HepG2 (cell line): ENCODE data around the gene AGAP1. TPM values are rescaled to one million over a fixed set of nuclear protein-coding genes. Genes with fewer than 3 reads are reported as not detected.

Experiments used
- ATAC-seq: fragments of 200-7000 bp; cut with Tn5 transposase; 3 replicates; pipeline ENCODE4 v1.9.1; 2020; ENCODE audit warnings: mild to moderate bottlenecking, moderate library complexity
- BruUV-seq: library from RNA; stranded (reverse); fragments of 400-500 nt; replicated peaks from 2 replicates; lab custom pipeline; 2021; lab: Mats Ljungman, UMichigan
- CTCF ChIA-PET: fragments of 300-600 bp; formaldehyde crosslinking; extraction: SDS; loops from one replicate; lab custom pipeline; 2021; ENCODE audit warnings: low total read pairs, inconsistent platforms, low intra/inter-chr PET ratio; lab: Yijun Ruan, JAX
- POLR2A ChIA-PET: fragments of 350-600 bp; sonication (Branson Sonifier 250); formaldehyde crosslinking; loops from one replicate; lab custom pipeline; 2020; ENCODE audit warnings: antibody characterized with exemption, inconsistent platforms; lab: Yijun Ruan, JAX
- DNase-seq: peaks from one replicate; pipeline ENCODE4 v3.0.0-alpha.2; 2015; ENCODE audit warnings: low spot score
- FAIRE-seq: peaks from 3 replicates; lab custom pipeline; 2011; peaks lifted over from hg19 to GRCh38; lab: Jason Lieb, UNC
- H2AFZ ChIP-seq: one replicate; pipeline ENCODE4 v1.6.1; 2011; ENCODE audit warnings: low read length, inconsistent platforms
- H3K27ac ChIP-seq: fragments of 300-600 bp; 3 replicates; pipeline ENCODE4 v1.8.0; 2011; ENCODE audit warnings: mixed run types, mild to moderate bottlenecking, mixed read lengths, low read length, inconsistent platforms; ENCODE audit not compliant: insufficient read depth; ENCODE audit errors: extremely low read length
- H3K27me3 ChIP-seq, 2 experiments: fragments of 200-600 bp in 1 of 2; 2 replicates in 1 of 2; 3 replicates in 1 of 2; pipeline versions ENCODE4 v1.6.0 to v1.8.0; 2011; ENCODE audit warnings: low read length in 2 of 2, mild to moderate bottlenecking in 2 of 2, moderate library complexity in 2 of 2, inconsistent platforms in 1 of 2; ENCODE audit not compliant: insufficient read depth in 2 of 2, control insufficient read depth in 1 of 2
- H3K36me3 ChIP-seq, 2 experiments: fragments of 200-600 bp in 1 of 2; replicated peaks in 1 of 2; 2 replicates in 1 of 2; 3 replicates in 1 of 2; pipeline versions ENCODE4 v1.5.1 to v1.8.0; 2011; ENCODE audit warnings: low read length in 2 of 2, inconsistent platforms in 1 of 2; ENCODE audit not compliant: insufficient read depth in 2 of 2, control insufficient read depth in 1 of 2
- H3K4me1 ChIP-seq: 2 replicates; pipeline ENCODE4 v1.5.1; 2012; ENCODE audit warnings: low read length, inconsistent platforms; ENCODE audit not compliant: insufficient read depth
- H3K4me2 ChIP-seq: 2 replicates; pipeline ENCODE4 v1.6.0; 2011; ENCODE audit warnings: low read depth, low read length, inconsistent platforms
- H3K4me3 ChIP-seq, 3 experiments: fragments of 200-600 bp in 1 of 3; sonication (generic), shearing (Covaris generic) in 1 of 3; replicated peaks in 1 of 3; 2 replicates each; pipeline ENCODE4 v1.5.1; 2011 to 2016; ENCODE audit warnings: low read length in 3 of 3, inconsistent platforms in 2 of 3, low read depth in 2 of 3, mild to moderate bottlenecking in 2 of 3, control low read depth in 1 of 3, mixed read lengths in 1 of 3; ENCODE audit not compliant: insufficient read depth in 1 of 3
- H3K79me2 ChIP-seq: one replicate; pipeline ENCODE4 v1.6.1; 2011; ENCODE audit warnings: low read length, inconsistent platforms; ENCODE audit not compliant: insufficient read depth
- H3K9ac ChIP-seq: 2 replicates; pipeline ENCODE4 v1.6.0; 2011; ENCODE audit warnings: mild to moderate bottlenecking, low read depth, low read length, inconsistent platforms; ENCODE audit not compliant: insufficient read depth
- H3K9me3 ChIP-seq: 2 replicates; pipeline ENCODE4 v1.5.1; 2012; ENCODE audit warnings: mild to moderate bottlenecking, low read length
- H4K20me1 ChIP-seq: 2 replicates; pipeline ENCODE4 v1.6.0; 2011; ENCODE audit warnings: inconsistent platforms, mild to moderate bottlenecking, low read length, moderate library complexity; ENCODE audit not compliant: insufficient read depth
- ATF7 ChIP-seq, 2 experiments: fragments of 450-650 bp in 1 of 2; sonication (generic) in 1 of 2; formaldehyde crosslinking in 1 of 2; IDR thresholded peaks; 2 replicates each; pipeline versions ENCODE4 v1.4.0 to v1.6.1; 2016 to 2020; ENCODE audit warnings: antibody characterized with exemption in 1 of 2, mild to moderate bottlenecking in 1 of 2, missing genetic modification reagents in 1 of 2
- GATAD2A ChIP-seq: IDR thresholded peaks from 2 replicates; pipeline ENCODE4 v1.6.1; 2016
- KDM5B ChIP-seq: sonication (generic); formaldehyde crosslinking; IDR thresholded peaks from 2 replicates; pipeline ENCODE4 v1.4.0; 2020; ENCODE audit warnings: missing genetic modification reagents, mild to moderate bottlenecking, borderline replicate concordance
- NR1H2 ChIP-seq: sonication (generic); formaldehyde crosslinking; IDR thresholded peaks from 2 replicates; pipeline ENCODE4 v1.8.1; 2022; ENCODE audit warnings: low read depth, missing genetic modification reagents, borderline replicate concordance
- RFXAP ChIP-seq: sonication (generic); formaldehyde crosslinking; IDR thresholded peaks from 2 replicates; pipeline ENCODE4 v1.4.0; 2020; ENCODE audit warnings: missing genetic modification reagents, borderline replicate concordance
- SRY ChIP-seq: sonication (generic); formaldehyde crosslinking; IDR thresholded peaks from 2 replicates; pipeline ENCODE4 v1.8.0; 2022; ENCODE audit warnings: mild to moderate bottlenecking, missing genetic modification reagents
- TARDBP ChIP-seq: sonication (generic); formaldehyde crosslinking; IDR thresholded peaks from 2 replicates; pipeline ENCODE4 v1.8.0; 2022; ENCODE audit warnings: mild to moderate bottlenecking, missing genetic modification reagents
- TSC22D2 ChIP-seq: sonication (generic); formaldehyde crosslinking; IDR thresholded peaks from 2 replicates; pipeline ENCODE4 v1.5.1; 2020; ENCODE audit warnings: missing genetic modification reagents, mild to moderate bottlenecking, borderline replicate concordance
- ZNF547 ChIP-seq: sonication (generic); formaldehyde crosslinking; IDR thresholded peaks from 2 replicates; pipeline ENCODE4 v1.5.1; 2020; ENCODE audit warnings: mild to moderate bottlenecking, missing genetic modification reagents
- ZNF672 ChIP-seq: sonication (generic); formaldehyde crosslinking; IDR thresholded peaks from 2 replicates; pipeline ENCODE4 v1.8.1; 2022; ENCODE audit warnings: missing genetic modification reagents
- ZNF703 ChIP-seq: sonication (generic); formaldehyde crosslinking; IDR thresholded peaks from 2 replicates; pipeline ENCODE4 v1.5.1; 2020; ENCODE audit warnings: missing genetic modification reagents, mild to moderate bottlenecking, moderate library complexity, borderline replicate concordance
- ZNF747 ChIP-seq: sonication (generic); formaldehyde crosslinking; IDR thresholded peaks from 2 replicates; pipeline ENCODE4 v1.8.1; 2023; ENCODE audit warnings: missing genetic modification reagents, mild to moderate bottlenecking, borderline replicate concordance
- WGBS: methylation state at CpG from one replicate; pipeline ENCODE4 v1.1.6; 2017; ENCODE audit warnings: low lambda C conversion rate; 5-methylcytosine and 5-hydroxymethylcytosine counted together
- in situ Hi-C: cut with HindIII; loops from 2 replicates; pipeline ENCODE4 v1.10.0; 2017; ENCODE audit warnings: low pct_unique_long_range_greater_than_20kb; ENCODE audit not compliant: extremely low pct_ligation_motif_present
- intact Hi-C: fragments of 100-400 bp; cut with micrococcal nuclease; formaldehyde crosslinking; loops from one replicate; pipeline ENCODE4 v1.10.0; 2022; ENCODE audit not compliant: unreplicated experiment
- polyA plus RNA-seq, 8 experiments: library from polyadenylated mRNA; depleted of rRNA in 3 of 8; stranded (reverse) in 7 of 8; unstranded in 1 of 8; fragments of >200 nt; fragmentation: Illumina TruSeq in 4 of 8; extraction: Trizol in 4 of 8; gene quantifications; 2 replicates each; pipeline versions ENCODE4 v1.2.1 to v1.2.3, GENCODE V29; 2011 to 2016; ENCODE audit warnings: low read depth in 4 of 8, missing spikeins in 1 of 8, mixed read lengths in 1 of 8; ENCODE audit not compliant: insufficient read depth in 1 of 8
- total RNA-seq, 5 experiments: library from RNA; depleted of rRNA; stranded (reverse); fragments of >200 nt; fragmentation: Illumina TruSeq; extraction: Trizol; gene quantifications; 2 replicates each; pipeline ENCODE4 v1.2.3, GENCODE V29; 2016; ENCODE audit warnings: low read depth in 1 of 5
- TF ChIP-seq, protein P1 (sequence below): sonication (generic); formaldehyde crosslinking; IDR thresholded peaks from 2 replicates; pipeline ENCODE4 v1.4.0; 2020; ENCODE audit warnings: mild to moderate bottlenecking, missing genetic modification reagents
- TF ChIP-seq, protein P2 (sequence below): sonication (generic); formaldehyde crosslinking; IDR thresholded peaks from 2 replicates; pipeline ENCODE4 v1.8.0; 2022; ENCODE audit warnings: mild to moderate bottlenecking, missing genetic modification reagents, moderate library complexity

The AGAP1 gene
- total and polyA plus RNA-seq, 2 of the 13 experiments (the other 11 are each of a cell fraction or from before 2014, with no cell fraction given): 21.2 to 32.7 TPM

GRCh38 chr2:235552671-235553070, 58.8 kb downstream of the AGAP1 start (continued):
- no peak for TF ChIP-seq NR1H2 (CRISPR knock-in tag)

- Histone ChIP-seq H3K27me3 (no peaks in the 10 kb centered on the region), H3K4me3 (no peak overlapping the region), H3K4me2 (no peak overlapping the region), H3K79me2 (peaks cover 78% of the 10 kb centered on the region), H3K9me3 (no peaks in the 10 kb centered on the region), H3K27ac (no peak overlapping the region), H2AFZ (no peak overlapping the region), H3K36me3 (no peaks in the 10 kb centered on the region), H3K9ac (no peak overlapping the region), H4K20me1 (peaks cover 38% of the 10 kb centered on the region; the same call in 1 of the 2 replicates), H3K4me1 (peaks cover 46% of the 10 kb centered on the region)
- ATAC-seq (no peak), FAIRE-seq (no peak), DNase-seq (no peak)
- BruUV-seq: no TSS peak
- POLR2A ChIA-PET: interaction anchor here (2.0 kb wide), 1 partner anchor 11 kb away, joined by 9 read pairs; no protein-coding TSS in a partner anchor
- TF ChIP-seq GATAD2A (no peak), TARDBP (no peak), ZNF747 (no peak), ZNF547 (CRISPR knock-in tag) (no peak), ZNF703 (CRISPR knock-in tag) (no peak), KDM5B (CRISPR knock-in tag) (no peak), ATF7 (IDR thresholded peaks at IDR 0.05) (no peak), ATF7 (CRISPR knock-in tag; IDR thresholded peaks at IDR 0.05) (no peak), SRY (CRISPR knock-in tag) (no peak), ZNF672 (CRISPR knock-in tag) (no peak), RFXAP (CRISPR knock-in tag) (no peak), TSC22D2 (CRISPR knock-in tag) (no peak)
- TF ChIP-seq, protein P1, sequence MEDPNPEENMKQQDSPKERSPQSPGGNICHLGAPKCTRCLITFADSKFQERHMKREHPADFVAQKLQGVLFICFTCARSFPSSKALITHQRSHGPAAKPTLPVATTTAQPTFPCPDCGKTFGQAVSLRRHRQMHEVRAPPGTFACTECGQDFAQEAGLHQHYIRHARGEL (CRISPR knock-in tag): no peak
- TF ChIP-seq, protein P2, sequence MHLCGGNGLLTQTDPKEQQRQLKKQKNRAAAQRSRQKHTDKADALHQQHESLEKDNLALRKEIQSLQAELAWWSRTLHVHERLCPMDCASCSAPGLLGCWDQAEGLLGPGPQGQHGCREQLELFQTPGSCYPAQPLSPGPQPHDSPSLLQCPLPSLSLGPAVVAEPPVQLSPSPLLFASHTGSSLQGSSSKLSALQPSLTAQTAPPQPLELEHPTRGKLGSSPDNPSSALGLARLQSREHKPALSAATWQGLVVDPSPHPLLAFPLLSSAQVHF (CRISPR knock-in tag): no peak
- 94% methylated on average over 6 of the region's 6 CpGs for WGBS
- in situ Hi-C loops (no loop called here), intact Hi-C loops (loop anchor here (2.0 kb wide), 2 partner anchors 42 to 56 kb away; no protein-coding TSS in a partner anchor)
- CTCF ChIA-PET: interaction anchor here (2.3 kb wide), 1 partner anchor 39 kb away, joined by 13 read pairs; no protein-coding TSS in a partner anchor
Observed at GRCh38 chr2:235553291-235553690, 59.4 kb downstream of the AGAP1 start.
